Measurements from ENCODE around the gene TCEAL2.
"Not testable (repeated sequence)": the region's sequence is repeated elsewhere in the genome, so short reads cannot be mapped to it uniquely, and the experiment has no call there.

The TCEAL2 gene

DNA sequence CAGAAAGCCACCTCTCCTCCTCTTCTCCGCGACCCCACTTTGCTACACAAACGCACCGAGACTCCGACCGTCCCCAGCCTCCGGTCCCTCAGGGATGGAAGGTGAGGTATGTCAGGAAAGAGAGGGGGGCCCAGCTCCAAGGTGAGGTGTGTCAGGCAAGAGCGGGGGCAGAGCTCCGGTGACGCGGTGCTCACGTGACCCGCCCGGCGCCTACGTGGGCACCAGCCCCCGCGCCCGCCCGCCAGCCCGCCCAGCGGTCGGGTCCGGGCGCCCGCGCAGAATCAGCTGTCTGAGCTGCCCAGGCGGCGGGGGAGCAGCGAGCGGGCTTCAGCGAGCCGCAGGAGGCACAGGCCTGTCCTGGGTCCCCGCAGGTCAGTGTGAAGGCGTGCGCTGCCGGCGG lies at the start of gene TCEAL2:
Gene TCEAL2, plus strand, starts transcription at position 244 of the 400 bp plus-strand sequence. CDS start 1,152 bp downstream, outside the sequence.
- not testable (repeated sequence) for DNase-seq

DNA sequence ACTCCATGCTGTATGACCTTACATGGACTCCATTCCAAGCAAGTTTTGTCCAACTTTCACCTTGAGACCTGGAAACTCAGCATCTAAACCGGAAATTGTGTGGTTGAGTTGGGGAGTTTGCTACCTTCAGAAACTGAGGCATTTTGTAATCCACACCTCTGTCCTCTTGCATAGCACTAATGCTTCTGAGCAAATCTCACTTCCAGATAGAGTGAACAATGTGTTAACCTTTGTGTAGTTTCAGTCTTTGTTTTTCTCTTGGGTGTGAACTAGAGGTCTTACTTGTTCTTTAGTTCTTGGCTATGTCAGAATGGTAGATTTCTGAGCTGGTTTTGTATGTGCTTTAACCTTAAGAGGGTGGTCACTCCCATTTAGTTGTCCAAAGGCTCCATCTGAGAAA lies 48.1 kb upstream of the TCEAL2 start:
- no peak for DNase-seq

DNA sequence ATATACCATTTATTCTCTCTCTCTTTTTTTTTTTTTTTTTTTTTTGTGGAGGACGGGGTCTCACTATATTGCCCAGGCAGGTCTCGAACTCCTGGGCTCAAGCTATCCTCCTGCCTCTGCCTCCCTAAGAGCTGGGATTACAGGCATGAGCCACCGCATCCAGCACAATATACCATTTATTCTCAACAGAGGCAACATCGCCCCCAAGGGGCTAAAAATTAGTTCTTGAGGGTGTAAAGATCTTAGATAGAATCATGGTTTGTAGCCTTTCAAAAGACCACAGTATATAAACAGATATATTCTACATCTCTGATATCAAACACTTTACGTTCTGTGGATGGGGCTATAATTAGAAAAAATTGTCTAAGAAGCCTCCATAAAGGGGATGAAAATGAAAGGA lies 39.8 kb upstream of the TCEAL2 start:
- DNase-seq, result no peak

DNA sequence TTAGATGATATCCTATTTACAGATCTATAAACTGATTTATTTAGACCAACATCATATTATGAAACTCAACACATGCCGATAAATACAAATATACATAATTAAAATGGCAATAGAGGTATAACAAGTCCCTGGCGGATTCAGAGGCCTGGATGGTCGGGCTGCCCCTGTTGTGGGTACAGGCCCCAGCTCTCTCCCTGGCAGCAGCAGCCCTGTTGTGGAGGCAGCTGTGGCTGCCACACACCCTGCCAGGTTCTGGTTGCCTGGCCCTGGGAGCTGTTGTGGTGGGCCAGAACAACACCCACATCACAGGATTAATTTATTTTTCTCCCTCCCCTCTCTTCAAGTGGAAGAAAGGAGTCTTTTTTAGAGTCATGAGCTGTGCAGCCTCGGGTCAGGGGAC lies 12.1 kb upstream of the TCEAL2 start:
- DNase-seq, result no peak

DNA sequence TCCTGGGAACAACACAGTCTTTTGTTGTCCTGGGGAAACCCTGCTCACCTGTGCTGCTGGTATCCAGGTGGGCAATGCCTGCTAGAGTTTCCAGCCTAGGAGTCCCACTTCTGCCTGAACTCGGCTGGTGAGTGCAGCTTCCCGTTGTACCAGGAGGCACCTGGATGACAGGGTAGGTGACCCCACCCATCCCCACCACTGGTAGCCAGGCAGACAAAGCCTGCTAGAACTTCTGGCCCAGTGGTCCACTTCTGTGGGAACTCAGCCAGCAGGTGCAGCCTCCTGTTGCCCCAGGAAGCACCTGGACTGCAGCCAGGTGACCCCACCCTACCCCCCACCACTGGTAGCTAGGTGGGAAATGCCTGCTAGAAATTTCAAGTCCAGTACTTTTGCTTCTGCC lies 9.7 kb upstream of the TCEAL2 start:
- DNase-seq, result no peak

DNA sequence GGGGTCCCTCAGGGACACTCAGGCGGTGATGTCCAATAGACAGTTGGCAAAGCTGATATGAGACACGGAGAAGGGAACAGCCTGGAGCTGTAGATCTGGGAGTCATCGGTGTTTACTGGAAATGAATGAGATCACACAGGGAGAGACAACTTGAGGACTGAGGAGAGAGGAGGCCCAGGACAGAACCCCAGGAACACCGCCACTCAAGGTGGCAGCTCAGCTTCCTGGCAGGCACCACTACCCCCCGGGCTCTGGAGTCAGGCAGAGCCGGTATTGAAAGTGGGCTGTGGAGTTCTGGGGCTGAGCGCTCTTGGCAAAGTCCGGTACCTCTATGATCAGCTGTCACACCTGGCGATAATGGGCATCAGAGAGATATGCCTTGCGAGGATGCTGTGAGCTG lies 465 bp upstream of the TCEAL2 start:
- not testable (repeated sequence) for DNase-seq

DNA sequence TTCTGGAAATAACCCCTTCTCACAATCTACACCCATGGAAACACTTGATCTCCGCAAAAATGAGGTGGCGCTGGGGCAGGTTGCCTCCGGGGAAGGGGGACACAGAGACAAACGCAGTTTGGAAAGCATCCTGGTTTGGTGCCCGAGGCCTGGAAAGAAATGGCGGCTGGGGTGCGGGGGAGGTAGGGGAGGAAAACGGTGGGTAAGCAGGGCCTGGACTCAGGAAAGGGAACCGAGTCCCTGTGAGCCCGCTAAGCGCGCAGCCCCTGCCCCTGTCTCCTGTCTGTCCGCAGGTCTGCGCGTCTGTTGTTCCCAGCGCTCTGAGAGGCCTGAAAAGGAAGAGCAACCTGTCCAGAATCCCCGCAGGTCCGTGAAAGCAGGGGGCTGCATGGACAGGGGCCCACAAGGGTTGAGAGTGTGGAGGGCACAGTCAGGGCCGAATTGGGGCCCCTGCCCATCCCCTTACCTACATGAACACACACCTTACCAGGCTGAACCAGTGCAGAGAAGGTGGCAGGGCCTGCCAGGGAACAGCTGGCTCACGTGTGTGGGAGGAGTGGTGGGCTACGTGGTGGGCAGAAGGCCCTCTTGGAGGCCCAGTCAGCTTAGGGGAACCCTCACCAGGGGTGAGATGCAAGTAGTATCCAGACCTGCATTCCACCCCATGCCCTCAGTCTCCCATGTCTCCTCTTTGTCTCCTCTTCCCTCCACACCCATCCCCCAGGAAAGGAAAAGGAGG lies 770 bp downstream of the TCEAL2 start:
- not testable (repeated sequence) for DNase-seq

DNA sequence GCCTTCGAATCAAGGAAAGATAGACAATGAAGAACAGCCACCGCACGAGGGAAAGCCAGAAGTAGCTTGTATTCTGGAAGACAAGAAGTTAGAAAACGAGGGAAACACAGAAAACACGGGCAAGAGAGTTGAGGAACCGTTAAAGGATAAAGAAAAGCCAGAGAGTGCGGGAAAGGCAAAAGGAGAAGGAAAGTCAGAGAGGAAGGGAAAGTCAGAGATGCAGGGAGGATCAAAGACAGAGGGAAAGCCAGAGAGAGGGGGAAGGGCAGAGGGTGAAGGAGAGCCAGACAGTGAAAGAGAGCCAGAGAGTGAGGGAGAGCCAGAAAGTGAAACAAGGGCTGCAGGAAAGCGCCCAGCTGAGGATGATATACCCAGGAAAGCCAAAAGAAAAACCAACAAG lies 1.4 kb downstream of the TCEAL2 start:
- no peak for DNase-seq

DNA sequence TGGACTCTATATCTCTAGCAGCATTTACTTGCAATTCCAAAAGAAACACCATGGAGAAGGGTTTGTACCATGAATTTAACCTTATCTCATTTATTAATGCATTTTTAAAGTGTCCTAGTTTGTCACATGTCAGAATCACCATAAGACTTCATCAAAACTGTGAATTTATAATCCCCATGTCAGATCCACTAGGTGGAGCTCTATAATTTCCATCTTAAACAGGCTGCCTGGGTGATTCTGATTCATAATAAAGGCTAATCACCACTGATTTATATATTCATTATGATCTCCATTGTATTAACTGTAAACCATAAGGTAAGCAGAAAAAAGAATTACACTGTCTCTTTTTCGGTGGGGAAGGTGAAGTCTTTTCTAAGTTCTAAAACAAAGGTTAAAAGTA lies 4.0 kb downstream of the TCEAL2 start:
- no peak for DNase-seq

DNA sequence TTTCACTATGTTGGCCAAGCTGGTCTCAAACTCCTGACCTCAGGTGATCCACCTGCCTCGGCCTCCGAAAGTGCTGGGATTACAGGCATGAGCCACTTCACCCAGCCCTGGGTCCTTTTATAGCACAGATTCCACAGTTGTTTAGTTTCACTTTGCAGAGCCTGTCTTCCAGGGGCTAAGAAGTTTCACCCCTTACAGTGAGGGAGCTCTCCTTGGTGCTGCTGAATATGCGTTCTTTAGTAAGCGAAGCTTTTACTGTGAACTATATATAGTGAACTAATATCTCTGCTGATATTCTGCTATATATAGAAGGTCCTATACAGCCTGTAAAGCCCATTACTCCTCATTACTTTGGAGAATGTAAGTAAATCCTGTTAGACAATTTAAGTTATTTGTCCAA lies 12.6 kb downstream of the TCEAL2 start:
- no peak for DNase-seq

DNA sequence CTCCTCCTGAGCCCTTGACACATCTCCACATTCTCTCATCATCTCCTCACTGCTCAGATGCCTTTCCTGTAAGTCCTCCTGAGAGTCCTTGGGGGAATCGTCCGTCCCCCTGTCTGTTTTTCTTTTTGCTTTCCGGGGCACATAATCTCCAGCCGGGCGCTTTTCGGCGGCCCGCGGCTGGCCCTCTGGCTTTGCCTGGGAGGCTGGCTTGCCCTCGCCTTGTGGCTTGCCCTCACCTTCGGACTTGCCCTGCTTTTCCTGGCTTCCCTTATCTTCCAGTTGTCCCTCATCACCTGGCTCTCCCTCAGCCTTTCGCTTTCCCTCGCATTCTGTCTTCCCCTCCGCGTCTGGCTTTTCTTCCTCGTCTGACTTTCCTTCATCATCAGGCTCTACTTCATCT lies 15.4 kb downstream of the TCEAL2 start:
- not testable (repeated sequence) for DNase-seq

DNA sequence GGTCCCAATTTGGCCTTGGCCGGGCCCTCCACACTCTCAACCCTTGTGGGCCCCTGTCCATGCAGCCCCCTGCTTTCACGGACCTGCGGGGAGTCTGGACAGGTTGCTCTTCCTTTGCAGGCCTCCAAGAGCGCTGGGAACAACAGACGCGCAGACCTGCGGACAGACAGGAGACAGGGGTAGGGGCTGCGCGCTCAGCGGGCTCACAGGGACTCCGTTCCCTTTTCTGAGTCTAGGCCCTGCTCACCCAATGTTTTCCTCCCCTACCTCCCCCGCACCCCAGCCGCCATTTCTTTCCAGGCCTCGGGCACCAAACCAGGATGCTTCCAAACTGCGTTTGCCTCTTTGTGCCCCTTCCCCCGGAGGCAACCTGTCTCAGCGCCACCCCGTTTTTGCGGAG lies 16.2 kb downstream of the TCEAL2 start:
- not testable (repeated sequence) for DNase-seq

DNA sequence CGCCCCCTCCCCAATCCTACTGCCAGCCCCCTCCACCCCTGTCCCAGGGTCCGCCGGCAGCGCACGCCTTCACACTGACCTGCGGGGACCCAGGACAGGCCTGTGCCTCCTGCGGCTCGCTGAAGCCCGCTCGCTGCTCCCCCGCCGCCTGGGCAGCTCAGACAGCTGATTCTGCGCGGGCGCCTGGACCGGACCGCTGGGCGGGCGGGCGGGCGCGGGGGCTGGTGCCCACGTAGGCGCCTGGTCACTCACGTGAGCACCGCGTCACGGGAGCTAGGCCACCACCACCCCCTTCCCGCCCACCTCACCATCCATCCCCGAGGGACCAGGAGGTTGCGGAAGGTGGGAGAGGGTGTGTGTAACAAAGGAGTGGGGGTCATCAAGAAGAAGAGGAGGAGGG lies 16.8 kb downstream of the TCEAL2 start, which contains the start of gene TCEAL6:
Gene TCEAL6, minus strand, starts transcription at position 208 of the 400 bp plus-strand sequence.
- not testable (repeated sequence) for DNase-seq

DNA sequence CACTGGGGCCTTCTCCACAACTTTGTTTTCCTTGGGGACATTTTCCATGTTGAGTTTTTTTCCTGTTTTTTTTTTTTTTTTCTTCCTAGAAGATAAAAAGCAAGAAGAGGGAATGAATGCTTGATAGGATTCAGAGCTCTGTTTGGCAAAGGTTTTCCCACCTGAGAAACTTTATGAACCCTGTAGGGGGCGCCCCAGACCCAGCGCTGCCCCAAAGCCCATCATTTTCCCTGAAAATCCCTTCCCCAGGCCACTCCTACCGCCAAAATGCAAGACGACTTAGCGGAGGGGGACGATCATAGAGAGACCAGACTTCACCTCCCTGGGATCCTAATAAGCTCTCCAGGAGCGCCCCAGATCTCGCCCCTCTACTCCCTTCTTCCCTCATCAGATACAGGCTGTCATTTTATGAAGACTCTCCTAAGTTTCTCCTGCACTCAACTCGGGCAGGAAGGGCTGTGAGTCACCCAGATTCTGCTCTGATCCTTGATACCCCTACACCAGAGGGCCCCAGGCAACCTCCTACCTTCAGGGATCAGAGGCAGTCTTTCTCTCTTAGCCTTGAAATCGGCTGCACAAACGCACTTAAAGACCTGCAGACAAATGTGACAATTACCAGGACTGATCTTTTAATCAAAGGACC lies 28.9 kb downstream of the TCEAL2 start:
- no peak for DNase-seq

DNA sequence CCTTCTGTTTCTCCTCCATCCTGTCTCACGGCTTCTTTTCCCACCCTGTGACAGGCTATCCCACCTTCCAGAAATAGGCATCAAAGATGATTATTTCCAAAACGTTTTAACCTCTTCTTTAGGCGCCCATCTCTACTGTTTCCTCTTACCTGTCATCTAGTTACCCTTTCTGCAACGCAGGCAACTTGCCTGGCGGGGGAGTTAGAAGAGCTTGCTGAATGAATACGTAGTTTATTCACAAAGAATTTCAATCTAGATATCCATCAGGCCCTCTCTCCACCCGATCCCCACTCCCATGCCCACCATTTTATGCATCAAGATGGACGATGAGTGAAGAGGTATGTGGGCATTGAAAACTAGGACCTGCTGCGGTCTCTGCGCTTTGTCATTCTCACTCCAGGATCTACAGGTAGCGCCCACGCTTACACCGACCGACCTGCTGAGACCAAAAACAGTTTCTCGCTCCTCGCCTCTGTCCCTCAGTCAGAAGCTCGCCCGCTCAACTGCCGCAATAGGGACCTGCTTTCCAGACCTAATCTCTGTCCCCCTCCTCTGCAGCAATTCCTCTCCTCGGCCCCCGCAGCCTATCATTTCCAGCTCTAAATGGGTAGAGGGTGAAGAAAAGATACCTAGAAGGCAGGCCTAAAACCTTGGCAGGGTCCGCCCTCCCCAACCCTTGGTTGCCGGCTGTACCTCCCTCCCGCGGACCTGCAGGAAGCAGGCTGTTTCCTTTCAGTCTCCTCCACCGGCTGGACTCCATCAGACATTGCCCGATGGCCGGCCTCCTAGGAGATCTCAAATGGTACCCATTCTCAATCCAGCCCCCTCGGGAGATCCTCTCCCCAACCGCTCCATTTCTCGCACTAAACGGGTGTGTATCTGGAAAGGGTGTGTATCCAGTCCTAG lies 29.7 kb downstream of the TCEAL2 start:
- DNase-seq, result no peak

DNA sequence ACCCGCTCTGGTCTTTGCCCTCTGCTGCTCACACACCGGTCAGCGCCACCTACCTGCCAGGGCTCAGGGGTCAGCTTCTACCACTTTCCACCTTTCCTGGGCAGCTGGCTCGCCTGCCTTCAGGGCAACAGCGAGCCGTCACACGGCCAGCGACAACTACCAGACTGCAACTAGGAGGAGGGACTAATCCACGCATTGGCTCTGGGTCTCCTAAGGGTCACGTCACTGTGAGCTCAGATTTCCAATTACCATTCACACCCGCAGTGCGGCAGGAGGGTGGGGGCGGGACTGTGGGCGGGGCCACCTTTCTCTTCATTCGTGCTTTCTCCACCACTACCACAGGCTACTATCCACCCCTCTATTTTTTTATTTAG lies 30.3 kb downstream of the TCEAL2 start, which contains the start of gene BEX5:
Gene BEX5, minus strand, starts transcription at position 172 of the 374 bp plus-strand sequence. CDS start 1,712 bp downstream, outside the sequence.
- no peak for DNase-seq

All from HCEC 1CT (cell line).